Osteocyte (in vitro differentiated cells): ENCODE data around the gene TTC7B. TPM values are rescaled to one million over a fixed set of nuclear protein-coding genes. Genes with fewer than 3 reads are reported as not detected.

Experiments
- DNase-seq: peaks from one replicate; pipeline ENCODE4 v3.0.0; 2021; ENCODE audit warnings: mixed read lengths; ENCODE audit not compliant: unreplicated experiment; ENCODE audit errors: extremely low spot score
- H3K27ac Mint-ChIP-seq: one replicate; pipeline ENCODE4 v1.8.0; 2021; ENCODE audit warnings: mild to moderate bottlenecking, mixed read lengths; ENCODE audit not compliant: unreplicated experiment
- H3K27me3 Mint-ChIP-seq: one replicate; pipeline ENCODE4 v1.8.0; 2021; ENCODE audit warnings: mixed read lengths; ENCODE audit not compliant: unreplicated experiment
- H3K36me3 Mint-ChIP-seq: one replicate; pipeline ENCODE4 v1.8.0; 2021; ENCODE audit warnings: mixed read lengths; ENCODE audit not compliant: unreplicated experiment
- H3K4me1 Mint-ChIP-seq: one replicate; pipeline ENCODE4 v1.8.0; 2021; ENCODE audit warnings: mixed read lengths; ENCODE audit not compliant: unreplicated experiment
- H3K4me3 Mint-ChIP-seq: one replicate; pipeline ENCODE4 v1.8.0; 2021; ENCODE audit warnings: mild to moderate bottlenecking, moderate library complexity, mixed read lengths; ENCODE audit not compliant: unreplicated experiment
- H3K9me3 Mint-ChIP-seq: one replicate; pipeline ENCODE4 v1.8.0; 2021; ENCODE audit warnings: mixed read lengths; ENCODE audit not compliant: unreplicated experiment
- CTCF ChIP-seq: fragments of 200-600 bp; sonication (generic); IDR thresholded peaks from 2 replicates; pipeline ENCODE4 v1.5.0; 2021; ENCODE audit warnings: antibody characterized with exemption, mild to moderate bottlenecking, moderate library complexity
- total RNA-seq: library from RNA; stranded (reverse); gene quantifications from 2 replicates; pipeline ENCODE4 v1.2.1, GENCODE V29; 2021

TTC7B gene
- total RNA-seq, 1 donor from 2014 or later: 43.2 TPM

GRCh38 chr14:90681929-90682328 is 134.3 kb downstream of the TTC7B start:
- TF ChIP-seq CTCF: no peak
- Mint-ChIP-seq H3K36me3 (peaks cover 27% of the 10 kb centered on the region), H3K4me1 (peaks cover 14% of the 10 kb centered on the region), H3K4me3 (no peak overlapping the region), H3K9me3 (peaks cover 8% of the 10 kb centered on the region), H3K27me3 (no peaks in the 10 kb centered on the region), H3K27ac (no peak overlapping the region)
- DNase-seq: no peak

- peaks cover 22% of the 10 kb centered on the region for H3K4me1 Mint-ChIP-seq
- DNase-seq: no peak
- H3K36me3 Mint-ChIP-seq: peaks cover 17% of the 10 kb centered on the region
- H3K27ac Mint-ChIP-seq: no peak overlapping the region
- no peaks in the 10 kb centered on the region for H3K9me3 Mint-ChIP-seq
- H3K27me3 Mint-ChIP-seq: no peaks in the 10 kb centered on the region
- no peak overlapping the region for H3K4me3 Mint-ChIP-seq
- no peak for TF ChIP-seq CTCF
These were observed 137.3 kb downstream of the TTC7B start for GRCh38 chr14:90678846-90679362.

- Mint-ChIP-seq H3K27me3 (no peaks in the 10 kb centered on the region), H3K27ac (peak overlapping the region; percentile 6), H3K4me1 (peaks cover 22% of the 10 kb centered on the region), H3K9me3 (no peaks in the 10 kb centered on the region), H3K4me3 (no peak overlapping the region), H3K36me3 (peaks cover 17% of the 10 kb centered on the region)
- no peak for DNase-seq
- TF ChIP-seq CTCF: no peak
These were observed 137.8 kb downstream of the TTC7B start for GRCh38 chr14:90678420-90678819.

- no peaks in the 10 kb centered on the region for H3K9me3 Mint-ChIP-seq
- H3K27me3 Mint-ChIP-seq: no peaks in the 10 kb centered on the region
- no peak for DNase-seq
- TF ChIP-seq CTCF: no peak
- H3K4me3 Mint-ChIP-seq: no peak overlapping the region
- peak overlapping the region; percentile 4 for H3K27ac Mint-ChIP-seq
- peaks cover 22% of the 10 kb centered on the region for H3K4me1 Mint-ChIP-seq
- peaks cover 22% of the 10 kb centered on the region for H3K36me3 Mint-ChIP-seq
These were observed 138.7 kb downstream of the TTC7B start for GRCh38 chr14:90677484-90678050.

GRCh38 chr14:90676912-90677311 is 139.3 kb downstream of the TTC7B start:
- H3K4me1 Mint-ChIP-seq: peaks cover 22% of the 10 kb centered on the region
- no peak overlapping the region for H3K4me3 Mint-ChIP-seq
- DNase-seq: no peak
- H3K27ac Mint-ChIP-seq: no peak overlapping the region
- peaks cover 22% of the 10 kb centered on the region for H3K36me3 Mint-ChIP-seq
- TF ChIP-seq CTCF: no peak
- H3K27me3 Mint-ChIP-seq: no peaks in the 10 kb centered on the region
- H3K9me3 Mint-ChIP-seq: no peaks in the 10 kb centered on the region
